K562 (cell line): Measurements from ENCODE around the gene AMZ1. TPM values are rescaled to one million over a fixed set of nuclear protein-coding genes. Genes with fewer than 3 reads are reported as not detected.

Experiments used
- CBFB ChIP-seq: sonication (generic); formaldehyde crosslinking; IDR thresholded peaks from 2 replicates; pipeline ENCODE4 v1.4.0; 2020; ENCODE audit warnings: mild to moderate bottlenecking, missing genetic modification reagents
- CREM ChIP-seq: IDR thresholded peaks from 2 replicates; pipeline ENCODE4 v1.6.1; 2014; ENCODE audit warnings: antibody characterized with exemption, low read depth
- ESRRA ChIP-seq: fragments of 450-650 bp; IDR thresholded peaks from 2 replicates; pipeline ENCODE4 v1.6.1; 2014; ENCODE audit warnings: low read depth, mild to moderate bottlenecking, moderate library complexity, borderline replicate concordance
- FIP1L1 ChIP-seq: fragments of 200-400 bp; formaldehyde crosslinking; IDR thresholded peaks from 2 replicates; pipeline ENCODE4 v1.6.1; 2018; ENCODE audit warnings: mild to moderate bottlenecking, low read depth, low read length; ENCODE audit not compliant: poor library complexity, severe bottlenecking
- MAZ ChIP-seq, 2 experiments: fragments of 450-650 bp in 1 of 2; sonication (generic) in 1 of 2; formaldehyde crosslinking; IDR thresholded peaks in 1 of 2; conservative IDR thresholded peaks in 1 of 2; 2 replicates each; pipeline versions ENCODE4 v1.4.0 to v1.5.0; 2020; ENCODE audit warnings: mild to moderate bottlenecking in 1 of 2, missing genetic modification reagents in 1 of 2
- RAD21 ChIP-seq, 2 experiments: fragments of 250-450 bp in 1 of 2; fragments of 450-650 bp in 1 of 2; sonication (Bioruptor Pico) in 1 of 2; formaldehyde crosslinking in 1 of 2; IDR thresholded peaks in 1 of 2; conservative IDR thresholded peaks in 1 of 2; 2 replicates each; pipeline versions ENCODE4 v1.4.0 to v1.8.0; 2020 to 2022; ENCODE audit warnings: mild to moderate bottlenecking in 2 of 2, moderate library complexity in 1 of 2
- RCOR1 ChIP-seq, 2 experiments: IDR thresholded peaks; 2 replicates each; pipeline ENCODE4 v1.6.1; 2012; ENCODE audit warnings: low read depth in 2 of 2, low read length in 2 of 2, borderline replicate concordance in 1 of 2, improper control_type of control experiment in 1 of 2
- SMC3 ChIP-seq: conservative IDR thresholded peaks from 2 replicates; pipeline ENCODE4 v1.6.1; 2011; ENCODE audit warnings: low read depth, low read length, improper control_type of control experiment; ENCODE audit not compliant: insufficient read depth
- ZFP36 ChIP-seq: fragments of 150-350 bp; IDR thresholded peaks from 2 replicates; pipeline ENCODE4 v1.6.1; 2018; ENCODE audit warnings: low read length, low read depth; ENCODE audit not compliant: partially characterized antibody
- ZKSCAN8 ChIP-seq: fragments of 200-800 bp; sonication (Bioruptor generic); IDR thresholded peaks from 2 replicates; pipeline ENCODE4 v1.6.1; 2016; ENCODE audit warnings: missing genetic modification characterization, missing compliant biosample characterization
- polyA plus RNA-seq, 8 experiments: library from polyadenylated mRNA; depleted of rRNA in 4 of 8; stranded (reverse) in 5 of 8; unstranded in 3 of 8; fragments of >200 nt; fragmentation: Nextera tagmentation in 2 of 8; fragmentation: Illumina TruSeq in 1 of 8; extraction: Ambion mirVana in 2 of 8; extraction: Trizol in 1 of 8; gene quantifications; 2 replicates each; pipeline versions ENCODE4 v1.2.1 to v1.2.3, GENCODE V29; 2011 to 2014; ENCODE audit warnings: inconsistent platforms in 1 of 8, missing spikeins in 1 of 8
- total RNA-seq, 7 experiments: library from RNA; depleted of rRNA in 6 of 7; stranded (reverse); fragments of >200 nt in 6 of 7; fragmentation: Illumina TruSeq in 2 of 7; extraction: Trizol in 2 of 7; gene quantifications; 2 replicates each; pipeline versions ENCODE4 v1.2.1 to v1.2.3, GENCODE V29; 2011 to 2021; ENCODE audit warnings: low replicate concordance in 1 of 7
- TF ChIP-seq, protein P1 (sequence below): fragments of 450-650 bp; formaldehyde crosslinking; IDR thresholded peaks from 2 replicates; pipeline ENCODE4 v1.4.0; 2020; ENCODE audit warnings: mild to moderate bottlenecking, moderate library complexity
- TF ChIP-seq, protein P2 (sequence below): sonication (generic); formaldehyde crosslinking; IDR thresholded peaks from 2 replicates; pipeline ENCODE4 v1.8.1; 2023; ENCODE audit warnings: mild to moderate bottlenecking, missing genetic modification reagents
- TF ChIP-seq, protein P3 (sequence below): fragments of 250-450 bp; sonication (Bioruptor Pico); IDR thresholded peaks from 2 replicates; pipeline ENCODE4 v1.9.0; 2021; ENCODE audit warnings: mild to moderate bottlenecking, inconsistent platforms

The AMZ1 gene
- total and polyA plus RNA-seq, 9 of the 15 experiments (the other 6 are each of a cell fraction or from before 2014, with no cell fraction given): not detected

- TF ChIP-seq, protein P1, sequence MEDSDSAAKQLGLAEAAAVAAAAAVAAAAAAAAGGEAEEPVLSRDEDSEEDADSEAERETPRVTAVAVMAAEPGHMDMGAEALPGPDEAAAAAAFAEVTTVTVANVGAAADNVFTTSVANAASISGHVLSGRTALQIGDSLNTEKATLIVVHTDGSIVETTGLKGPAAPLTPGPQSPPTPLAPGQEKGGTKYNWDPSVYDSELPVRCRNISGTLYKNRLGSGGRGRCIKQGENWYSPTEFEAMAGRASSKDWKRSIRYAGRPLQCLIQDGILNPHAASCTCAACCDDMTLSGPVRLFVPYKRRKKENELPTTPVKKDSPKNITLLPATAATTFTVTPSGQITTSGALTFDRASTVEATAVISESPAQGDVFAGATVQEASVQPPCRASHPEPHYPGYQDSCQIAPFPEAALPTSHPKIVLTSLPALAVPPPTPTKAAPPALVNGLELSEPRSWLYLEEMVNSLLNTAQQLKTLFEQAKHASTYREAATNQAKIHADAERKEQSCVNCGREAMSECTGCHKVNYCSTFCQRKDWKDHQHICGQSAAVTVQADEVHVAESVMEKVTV: 0 out of 2 replicates have a peak, but pooled peaks have one; percentile 10
- TF ChIP-seq, protein P2, sequence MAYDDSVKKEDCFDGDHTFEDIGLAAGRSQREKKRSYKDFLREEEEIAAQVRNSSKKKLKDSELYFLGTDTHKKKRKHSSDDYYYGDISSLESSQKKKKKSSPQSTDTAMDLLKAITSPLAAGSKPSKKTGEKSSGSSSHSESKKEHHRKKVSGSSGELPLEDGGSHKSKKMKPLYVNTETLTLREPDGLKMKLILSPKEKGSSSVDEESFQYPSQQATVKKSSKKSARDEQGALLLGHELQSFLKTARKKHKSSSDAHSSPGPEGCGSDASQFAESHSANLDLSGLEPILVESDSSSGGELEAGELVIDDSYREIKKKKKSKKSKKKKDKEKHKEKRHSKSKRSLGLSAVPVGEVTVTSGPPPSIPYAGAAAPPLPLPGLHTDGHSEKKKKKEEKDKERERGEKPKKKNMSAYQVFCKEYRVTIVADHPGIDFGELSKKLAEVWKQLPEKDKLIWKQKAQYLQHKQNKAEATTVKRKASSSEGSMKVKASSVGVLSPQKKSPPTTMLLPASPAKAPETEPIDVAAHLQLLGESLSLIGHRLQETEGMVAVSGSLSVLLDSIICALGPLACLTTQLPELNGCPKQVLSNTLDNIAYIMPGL: no peak
- TF ChIP-seq SMC3 (peak; percentile 83), CREM (peak; percentile 21; the same call in 1 of the 2 replicates), ZKSCAN8 (peak; percentile 98), RCOR1 (IDR thresholded peaks at IDR 0.05; ENCODE audit: borderline replicate concordance in 1 of 2, low read depth in 2 of 2, low read length in 2 of 2) (peak in 1 of 2 experiments; percentile 32; a peak in 1 of 4 replicates), MAZ (CRISPR knock-in tag; conservative IDR thresholded peaks at IDR 0.05 in 1 of 2, IDR thresholded peaks at IDR 0.05 in 1 of 2) (0 out of 4 replicates have a peak, but pooled peaks of 1 of the 2 experiments have one; percentile 24), RAD21 (CRISPR knock-in tag; conservative IDR thresholded peaks at IDR 0.05 in 1 of 2, IDR thresholded peaks at IDR 0.05 in 1 of 2) (peak; percentile 65 to 84), ZFP36 (peak; percentile 21), CBFB (CRISPR knock-in tag) (0 out of 2 replicates have a peak, but pooled peaks have one; percentile 12), ESRRA (no peak), FIP1L1 (no peak)
- TF ChIP-seq, protein P3, sequence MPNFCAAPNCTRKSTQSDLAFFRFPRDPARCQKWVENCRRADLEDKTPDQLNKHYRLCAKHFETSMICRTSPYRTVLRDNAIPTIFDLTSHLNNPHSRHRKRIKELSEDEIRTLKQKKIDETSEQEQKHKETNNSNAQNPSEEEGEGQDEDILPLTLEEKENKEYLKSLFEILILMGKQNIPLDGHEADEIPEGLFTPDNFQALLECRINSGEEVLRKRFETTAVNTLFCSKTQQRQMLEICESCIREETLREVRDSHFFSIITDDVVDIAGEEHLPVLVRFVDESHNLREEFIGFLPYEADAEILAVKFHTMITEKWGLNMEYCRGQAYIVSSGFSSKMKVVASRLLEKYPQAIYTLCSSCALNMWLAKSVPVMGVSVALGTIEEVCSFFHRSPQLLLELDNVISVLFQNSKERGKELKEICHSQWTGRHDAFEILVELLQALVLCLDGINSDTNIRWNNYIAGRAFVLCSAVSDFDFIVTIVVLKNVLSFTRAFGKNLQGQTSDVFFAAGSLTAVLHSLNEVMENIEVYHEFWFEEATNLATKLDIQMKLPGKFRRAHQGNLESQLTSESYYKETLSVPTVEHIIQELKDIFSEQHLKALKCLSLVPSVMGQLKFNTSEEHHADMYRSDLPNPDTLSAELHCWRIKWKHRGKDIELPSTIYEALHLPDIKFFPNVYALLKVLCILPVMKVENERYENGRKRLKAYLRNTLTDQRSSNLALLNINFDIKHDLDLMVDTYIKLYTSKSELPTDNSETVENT (CRISPR knock-in tag): no peak
- TF ChIP-seq, all 486 proteins: peak for 14
These were observed 7.1 kb upstream of the AMZ1 start (continued) for GRCh38 chr7:2680792-2681490.
